Measurements from ENCODE around the gene AGPAT4. TPM values are rescaled to one million over a fixed set of nuclear protein-coding genes. Genes with fewer than 3 reads are reported as not detected.

The AGPAT4 gene
- total and polyA plus RNA-seq, 4 donors: 3.7 to 32.8 (median 9.7) TPM

DNA sequence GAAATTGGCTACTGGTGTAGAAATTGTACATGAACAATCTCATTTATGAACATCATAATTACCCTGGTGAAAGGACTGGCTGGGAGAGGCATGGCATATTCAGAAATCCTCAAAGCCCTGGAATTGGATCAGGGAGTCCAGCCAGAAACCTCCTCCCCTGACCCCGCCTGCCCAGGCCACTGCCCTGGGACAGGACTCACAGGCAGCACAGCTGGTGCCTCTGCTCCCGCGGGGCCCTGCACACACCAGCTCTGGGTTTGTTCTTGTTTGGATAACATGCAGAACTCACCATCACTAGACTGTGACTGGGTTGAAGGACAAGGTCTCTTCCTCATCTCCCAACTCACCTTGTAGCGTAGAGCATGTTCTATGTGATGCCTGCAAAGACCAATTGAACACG is 56.2 kb downstream of the AGPAT4 start:
- Histone ChIP-seq H3K27ac (ENCODE audit: low read depth in 1 of 2, low read length in 1 of 2) (no peak overlapping the region), H3K27me3 (ENCODE audit: control insufficient read depth in 3 of 3, insufficient read depth in 3 of 3, low read length in 2 of 3) (no peaks in the 10 kb centered on the region), H3K4me3 (no peak overlapping the region), H3K36me3 (ENCODE audit: control insufficient read depth in 4 of 4, insufficient read depth in 4 of 4, low read length in 4 of 4) (peaks cover 0 to 9% (median 3%) of the 10 kb centered on the region in 4 donors), H3K9me3 (ENCODE audit: control insufficient read depth in 4 of 4, insufficient read depth in 3 of 4, low read length in 3 of 4) (peaks cover 0 to 2% (median 0%) of the 10 kb centered on the region in 4 donors), H3K4me1 (ENCODE audit: control insufficient read depth in 5 of 5, insufficient read depth in 5 of 5, low read length in 5 of 5) (peaks cover 0 to 2% (median 0%) of the 10 kb centered on the region in 5 donors), H3K9ac (ENCODE audit: insufficient read depth in 1 of 2, low read length in 2 of 2) (no peak overlapping the region)
- TF ChIP-seq, protein P1, sequence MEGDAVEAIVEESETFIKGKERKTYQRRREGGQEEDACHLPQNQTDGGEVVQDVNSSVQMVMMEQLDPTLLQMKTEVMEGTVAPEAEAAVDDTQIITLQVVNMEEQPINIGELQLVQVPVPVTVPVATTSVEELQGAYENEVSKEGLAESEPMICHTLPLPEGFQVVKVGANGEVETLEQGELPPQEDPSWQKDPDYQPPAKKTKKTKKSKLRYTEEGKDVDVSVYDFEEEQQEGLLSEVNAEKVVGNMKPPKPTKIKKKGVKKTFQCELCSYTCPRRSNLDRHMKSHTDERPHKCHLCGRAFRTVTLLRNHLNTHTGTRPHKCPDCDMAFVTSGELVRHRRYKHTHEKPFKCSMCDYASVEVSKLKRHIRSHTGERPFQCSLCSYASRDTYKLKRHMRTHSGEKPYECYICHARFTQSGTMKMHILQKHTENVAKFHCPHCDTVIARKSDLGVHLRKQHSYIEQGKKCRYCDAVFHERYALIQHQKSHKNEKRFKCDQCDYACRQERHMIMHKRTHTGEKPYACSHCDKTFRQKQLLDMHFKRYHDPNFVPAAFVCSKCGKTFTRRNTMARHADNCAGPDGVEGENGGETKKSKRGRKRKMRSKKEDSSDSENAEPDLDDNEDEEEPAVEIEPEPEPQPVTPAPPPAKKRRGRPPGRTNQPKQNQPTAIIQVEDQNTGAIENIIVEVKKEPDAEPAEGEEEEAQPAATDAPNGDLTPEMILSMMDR (IDR thresholded peaks at IDR 0.05; ENCODE audit: control extremely low read depth, extremely low read depth): no peak
- no peak for DNase-seq
- no peak for ATAC-seq (ENCODE audit: insufficient read depth, low FRiP score)
- WGBS, 2 donors: 97 to 98% methylated on average over 5 of the region's 5 CpGs

GRCh38 chr6:161216616-161217205 is 57.1 kb downstream of the AGPAT4 start:
- DNase-seq (no peak), ATAC-seq (ENCODE audit: insufficient read depth, low FRiP score) (no peak)
- Histone ChIP-seq H3K27me3 (ENCODE audit: control insufficient read depth in 3 of 3, insufficient read depth in 3 of 3, low read length in 2 of 3) (no peaks in the 10 kb centered on the region), H3K4me3 (no peak overlapping the region), H3K9ac (ENCODE audit: insufficient read depth in 1 of 2, low read length in 2 of 2) (no peak overlapping the region), H3K4me1 (ENCODE audit: control insufficient read depth in 5 of 5, insufficient read depth in 5 of 5, low read length in 5 of 5) (peaks cover 0 to 2% (median 0%) of the 10 kb centered on the region in 5 donors), H3K27ac (ENCODE audit: low read depth in 1 of 2, low read length in 1 of 2) (no peak overlapping the region), H3K9me3 (ENCODE audit: control insufficient read depth in 4 of 4, insufficient read depth in 3 of 4, low read length in 3 of 4) (peaks cover 0 to 2% (median 0%) of the 10 kb centered on the region in 4 donors), H3K36me3 (ENCODE audit: control insufficient read depth in 4 of 4, insufficient read depth in 4 of 4, low read length in 4 of 4) (peaks cover 0 to 9% (median 3%) of the 10 kb centered on the region in 4 donors)
- TF ChIP-seq, protein P1 (IDR thresholded peaks at IDR 0.05; ENCODE audit: control extremely low read depth, extremely low read depth): no peak
- WGBS, 2 donors: 97 to 98% methylated on average over 20 of the region's 20 CpGs

- peak; percentile 25 for ATAC-seq (ENCODE audit: insufficient read depth, low FRiP score)
- 73 to 82% methylated on average over 13 of the region's 13 CpGs for WGBS, 2 donors
- Histone ChIP-seq H3K27me3 (ENCODE audit: control insufficient read depth in 3 of 3, insufficient read depth in 3 of 3, low read length in 2 of 3) (no peaks in the 10 kb centered on the region), H3K27ac (ENCODE audit: low read depth in 1 of 2, low read length in 1 of 2) (no peak overlapping the region), H3K4me3 (no peak overlapping the region), H3K9ac (ENCODE audit: insufficient read depth in 1 of 2, low read length in 2 of 2) (no peak overlapping the region), H3K4me1 (ENCODE audit: control insufficient read depth in 5 of 5, insufficient read depth in 5 of 5, low read length in 5 of 5) (peaks cover 0 to 2% (median 0%) of the 10 kb centered on the region in 5 donors), H3K36me3 (ENCODE audit: control insufficient read depth in 4 of 4, insufficient read depth in 4 of 4, low read length in 4 of 4) (peaks cover 0 to 9% (median 3%) of the 10 kb centered on the region in 4 donors), H3K9me3 (ENCODE audit: control insufficient read depth in 4 of 4, insufficient read depth in 3 of 4, low read length in 3 of 4) (peaks cover 0 to 2% (median 0%) of the 10 kb centered on the region in 4 donors)
- TF ChIP-seq, protein P1 (IDR thresholded peaks at IDR 0.05; ENCODE audit: control extremely low read depth, extremely low read depth): no peak
- no peak for DNase-seq
Observed at GRCh38 chr6:161215876-161216615, 57.8 kb downstream of the AGPAT4 start.

All from lung (tissue), 12 donors.